ENCODE data around the gene HIVEP3. TPM values are rescaled to one million over a fixed set of nuclear protein-coding genes. Genes with fewer than 3 reads are reported as not detected.

Gene HIVEP3
- total RNA-seq, 2 donors from 2014 or later, result 3.4 to 4.0 TPM

GRCh38 chr1:41862384-41863221, 56.1 kb downstream of the HIVEP3 start:
- Histone ChIP-seq H3K27me3 (no peaks in the 10 kb centered on the region), H3K9me3 (no peaks in the 10 kb centered on the region), H3K4me3 (no peak overlapping the region), H3K4me1 (peaks cover 2% of the 10 kb centered on the region), H3K36me3 (replicated peaks in 1 of 2; ENCODE audit: insufficient read depth in 1 of 2, low read depth in 2 of 2) (no peaks in the 10 kb centered on the region), H3K27ac (no peak overlapping the region)
- DNase-seq (no peak), ATAC-seq (no peak)
- 64 to 79% methylated on average over 7 of the region's 7 CpGs for WGBS, 2 donors
- TF ChIP-seq POLR2A (IDR thresholded peaks at IDR 0.05), result no peak
- no peak for TF ChIP-seq CTCF (IDR thresholded peaks at IDR 0.05)
- intact Hi-C loops (cut with DNase I), result no loop called here

GRCh38 chr1:41861535-41862383, 57.0 kb downstream of the HIVEP3 start:
- no peaks in the 10 kb centered on the region for H3K9me3 ChIP-seq
- no peaks in the 10 kb centered on the region for H3K36me3 ChIP-seq (replicated peaks in 1 of 2; ENCODE audit: insufficient read depth in 1 of 2, low read depth in 2 of 2)
- 81 to 82% methylated on average over 13 of the region's 13 CpGs for WGBS, 2 donors
- no peak overlapping the region for H3K27ac ChIP-seq
- intact Hi-C loops (cut with DNase I), result no loop called here
- H3K4me3 ChIP-seq, result no peak overlapping the region
- no peaks in the 10 kb centered on the region for H3K27me3 ChIP-seq
- no peak for ATAC-seq
- no peak for DNase-seq
- TF ChIP-seq POLR2A (IDR thresholded peaks at IDR 0.05), result no peak
- no peak for TF ChIP-seq CTCF (IDR thresholded peaks at IDR 0.05)
- no peaks in the 10 kb centered on the region for H3K4me1 ChIP-seq

GRCh38 chr1:41860771-41861170, 58.0 kb downstream of the HIVEP3 start:
- no peak overlapping the region for H3K27ac ChIP-seq

GRCh38 chr1:41860214-41860613, 58.5 kb downstream of the HIVEP3 start:
- Histone ChIP-seq H3K27ac (no peak overlapping the region), H3K9me3 (no peaks in the 10 kb centered on the region), H3K36me3 (replicated peaks in 1 of 2; ENCODE audit: insufficient read depth in 1 of 2, low read depth in 2 of 2) (no peaks in the 10 kb centered on the region), H3K4me3 (no peak overlapping the region), H3K4me1 (no peaks in the 10 kb centered on the region), H3K27me3 (no peaks in the 10 kb centered on the region)
- intact Hi-C loops (cut with DNase I), result no loop called here
- TF ChIP-seq POLR2A (IDR thresholded peaks at IDR 0.05) (no peak), CTCF (IDR thresholded peaks at IDR 0.05) (no peak)
- ATAC-seq, result no peak
- WGBS, 2 donors, result 33 to 54% methylated on average over 1 of the region's 1 CpG
- DNase-seq, result no peak

More at GRCh38 chr1:41860771-41861170, 58.0 kb downstream of the HIVEP3 start:
- H3K4me3 ChIP-seq, result no peak overlapping the region
- no peak for DNase-seq
- no peaks in the 10 kb centered on the region for H3K36me3 ChIP-seq (replicated peaks in 1 of 2; ENCODE audit: insufficient read depth in 1 of 2, low read depth in 2 of 2)
- H3K4me1 ChIP-seq, result no peaks in the 10 kb centered on the region
- ATAC-seq, result no peak
- no peaks in the 10 kb centered on the region for H3K9me3 ChIP-seq
- H3K27me3 ChIP-seq, result no peaks in the 10 kb centered on the region
- intact Hi-C loops (cut with DNase I), result no loop called here
- no peak for TF ChIP-seq POLR2A (IDR thresholded peaks at IDR 0.05)
- TF ChIP-seq CTCF (IDR thresholded peaks at IDR 0.05), result no peak
- WGBS, 2 donors, result 85 to 90% methylated on average over 8 of the region's 8 CpGs

Data from body of pancreas (tissue), 4 donors.